HG03175 (cell line): ENCODE data around the gene ASF1B.
"Not testable (repeated sequence)": the region's sequence is repeated elsewhere in the genome, so short reads cannot be mapped to it uniquely, and the experiment has no call there.

Experiments
- ATAC-seq: cut with Tn5 transposase; IDR thresholded peaks from one replicate; pipeline ENCODE4 v1.9.1; 2021; ENCODE audit warnings: mild to moderate bottlenecking, moderate library complexity; ENCODE audit not compliant: unreplicated experiment

ASF1B gene

GRCh38 chr19:14160017-14160703, 23.8 kb upstream of the ASF1B start:
- ATAC-seq, result no peak

- no peak for ATAC-seq
Measured at GRCh38 chr19:14159059-14159458, 22.7 kb upstream of the ASF1B start.

GRCh38 chr19:14158276-14159023, 22.1 kb upstream of the ASF1B start:
- ATAC-seq, result no peak

- no peak for ATAC-seq
Measured at GRCh38 chr19:14156971-14157717, 20.8 kb upstream of the ASF1B start.

- ATAC-seq, result no peak
Measured at GRCh38 chr19:14156122-14156521, 19.7 kb upstream of the ASF1B start.

- ATAC-seq, result no peak
Measured at GRCh38 chr19:14155371-14155770, 19.0 kb upstream of the ASF1B start.

GRCh38 chr19:14152713-14153112, 16.3 kb upstream of the ASF1B start:
- no peak for ATAC-seq

GRCh38 chr19:14150770-14151661, 14.6 kb upstream of the ASF1B start:
- ATAC-seq, result no peak

- no peak for ATAC-seq
Measured at GRCh38 chr19:14150041-14150769, 13.8 kb upstream of the ASF1B start.

GRCh38 chr19:14149509-14149994, 13.2 kb upstream of the ASF1B start:
- ATAC-seq, result no peak

GRCh38 chr19:14148751-14149410, 12.5 kb upstream of the ASF1B start:
- ATAC-seq, result no peak

- no peak for ATAC-seq
Measured at GRCh38 chr19:14147797-14148605, 11.6 kb upstream of the ASF1B start.

GRCh38 chr19:14146789-14147216, 10.4 kb upstream of the ASF1B start:
- ATAC-seq, result no peak

- not testable (repeated sequence) for ATAC-seq
Measured at GRCh38 chr19:14146169-14146568, 9.8 kb upstream of the ASF1B start.

- ATAC-seq, result no peak
Measured at GRCh38 chr19:14145381-14145780, 9.0 kb upstream of the ASF1B start.

- ATAC-seq, result no peak
Measured at GRCh38 chr19:14142262-14143190, 6.1 kb upstream of the ASF1B start.

- no peak for ATAC-seq
Measured at GRCh38 chr19:14141041-14141440, 4.7 kb upstream of the ASF1B start.
